SK-N-SH (cell line): ENCODE data around the gene SFTPA2. TPM values are rescaled to one million over a fixed set of nuclear protein-coding genes. Genes with fewer than 3 reads are reported as not detected.
"Not testable (repeated sequence)": the region's sequence is repeated elsewhere in the genome, so short reads cannot be mapped to it uniquely, and the experiment has no call there.

Source experiments
- CTCF ChIA-PET: fragments of 300-600, 350-600 bp; formaldehyde crosslinking; extraction: SDS; loops from one replicate; lab custom pipeline; 2021; lab: Yijun Ruan, JAX
- POLR2A ChIA-PET: fragments of 350-600 bp; sonication (Branson Sonifier 250); formaldehyde crosslinking; extraction: SDS; loops from one replicate; lab custom pipeline; 2020; ENCODE audit warnings: antibody characterized with exemption, inconsistent platforms; lab: Yijun Ruan, JAX
- DNase-seq: peaks from one replicate; pipeline ENCODE4 v3.0.0; 2012
- H2AFZ ChIP-seq: fragments of 200-600 bp; sonication (generic); 2 replicates; pipeline ENCODE4 v1.8.1; 2016; ENCODE audit warnings: antibody characterized with exemption, mild to moderate bottlenecking, low read depth
- H3F3A ChIP-seq: fragments of 200-600 bp; sonication (generic); replicated peaks from 2 replicates; pipeline ENCODE3; 2016; ENCODE audit warnings: antibody characterized with exemption, mild to moderate bottlenecking; ENCODE audit not compliant: insufficient read depth
- H3K27ac ChIP-seq, 2 experiments: fragments of 200-500 bp in 1 of 2; fragments of 200-600 bp in 1 of 2; sonication (Bioruptor generic) in 1 of 2; sonication (generic), shearing (Covaris generic) in 1 of 2; 2 replicates each; pipeline versions ENCODE4 v1.5.1 to v1.6.1; 2014 to 2016; ENCODE audit warnings: low read depth in 2 of 2, inconsistent platforms in 1 of 2, low read length in 1 of 2, mild to moderate bottlenecking in 1 of 2, mixed read lengths in 1 of 2
- H3K27me3 ChIP-seq: fragments of 200-600 bp; sonication (generic), shearing (Covaris generic); 2 replicates; pipeline ENCODE4 v1.6.1; 2016; ENCODE audit warnings: mixed run types; ENCODE audit not compliant: insufficient read depth
- H3K36me3 ChIP-seq, 2 experiments: fragments of 200-500 bp in 1 of 2; fragments of 200-600 bp in 1 of 2; sonication (Bioruptor generic) in 1 of 2; sonication (generic) in 1 of 2; replicated peaks in 1 of 2; 2 replicates each; pipeline versions ENCODE3 to v1.5.1; 2014 to 2016; ENCODE audit warnings: low read length in 1 of 2, mild to moderate bottlenecking in 1 of 2; ENCODE audit not compliant: insufficient read depth in 2 of 2, control insufficient read depth in 1 of 2
- H3K4me1 ChIP-seq, 2 experiments: fragments of 200-500 bp in 1 of 2; fragments of 200-600 bp in 1 of 2; sonication (Bioruptor generic) in 1 of 2; sonication (generic), shearing (Covaris generic) in 1 of 2; 2 replicates each; pipeline versions ENCODE4 v1.5.1 to v1.6.1; 2014 to 2016; ENCODE audit warnings: low read depth in 1 of 2, low read length in 1 of 2, mixed run types in 1 of 2; ENCODE audit not compliant: insufficient read depth in 2 of 2, control insufficient read depth in 1 of 2
- H3K4me2 ChIP-seq: fragments of 200-600 bp; sonication (generic), shearing (Covaris generic); 2 replicates; pipeline ENCODE4 v1.6.1; 2017; ENCODE audit warnings: mixed run types
- H3K4me3 ChIP-seq, 2 experiments: fragments of 200-500 bp in 1 of 2; fragments of 200-600 bp in 1 of 2; sonication (Bioruptor generic) in 1 of 2; sonication (generic), shearing (Covaris generic) in 1 of 2; 2 replicates each; pipeline versions ENCODE4 v1.5.1 to v1.8.1; 2014 to 2016; ENCODE audit warnings: low read depth in 2 of 2, inconsistent platforms in 1 of 2, low read length in 1 of 2, mild to moderate bottlenecking in 1 of 2, mixed read lengths in 1 of 2, moderate library complexity in 1 of 2
- H3K79me2 ChIP-seq: fragments of 200-600 bp; sonication (generic); 2 replicates; pipeline ENCODE4 v1.8.1; 2017; ENCODE audit warnings: mild to moderate bottlenecking; ENCODE audit not compliant: insufficient read depth
- H3K9ac ChIP-seq: fragments of 200-600 bp; sonication (generic); 2 replicates; pipeline ENCODE4 v1.6.1; 2017; ENCODE audit warnings: mixed run types
- H3K9me2 ChIP-seq: fragments of 200-600 bp; sonication (generic); 2 replicates; pipeline ENCODE4 v1.6.1; 2017; ENCODE audit warnings: mixed run types
- H3K9me3 ChIP-seq: fragments of 200-600 bp; sonication (generic); 2 replicates; pipeline ENCODE4 v1.6.1; 2017; ENCODE audit warnings: mixed run types, mild to moderate bottlenecking, moderate library complexity
- H4K20me1 ChIP-seq: fragments of 200-600 bp; sonication (generic); 2 replicates; pipeline ENCODE4 v1.6.1; 2017; ENCODE audit warnings: mild to moderate bottlenecking, mixed run types; ENCODE audit not compliant: insufficient read depth
- WGBS: methylation state at CpG from one replicate; pipeline ENCODE4 v1.1.6; 2017; ENCODE audit warnings: low lambda C conversion rate; 5-methylcytosine and 5-hydroxymethylcytosine counted together
- polyA plus RNA-seq, 3 experiments: library from polyadenylated mRNA; depleted of rRNA; stranded (reverse); fragments of >200 nt; gene quantifications; 2 replicates each; pipeline ENCODE4 v1.2.3, GENCODE V29; 2012

The SFTPA2 gene
- polyA plus RNA-seq, 1 of the 3 experiments (the other 2 are of a cell fraction), result not detected

- H3K27ac ChIP-seq, H2AFZ ChIP-seq, H3K36me3 ChIP-seq, H3K4me2 ChIP-seq, H3K9me3 ChIP-seq, H3F3A ChIP-seq, H4K20me1 ChIP-seq, DNase-seq, H3K27me3 ChIP-seq, H3K9ac ChIP-seq, POLR2A ChIA-PET, H3K4me1 ChIP-seq, H3K79me2 ChIP-seq, H3K4me3 ChIP-seq, CTCF ChIA-PET, H3K9me2 ChIP-seq: not testable (repeated sequence)
- 88% methylated on average over 11 of the region's 11 CpGs for WGBS
Measured at GRCh38 chr10:79533142-79533902, 26.9 kb downstream of the SFTPA2 start.

GRCh38 chr10:79528261-79528660, 31.9 kb downstream of the SFTPA2 start:
- POLR2A ChIA-PET, H3K27me3 ChIP-seq: not testable (repeated sequence)

GRCh38 chr10:79525049-79525710, 35.0 kb downstream of the SFTPA2 start:
- POLR2A ChIA-PET, H3K9me3 ChIP-seq, H3K4me3 ChIP-seq, DNase-seq, H2AFZ ChIP-seq, H3K9ac ChIP-seq, H3K9me2 ChIP-seq, H3K36me3 ChIP-seq, CTCF ChIA-PET, H4K20me1 ChIP-seq, H3K27ac ChIP-seq, H3K4me2 ChIP-seq, H3K27me3 ChIP-seq, H3F3A ChIP-seq, H3K79me2 ChIP-seq, H3K4me1 ChIP-seq: not testable (repeated sequence)
- WGBS, result 36% methylated on average over 3 of the region's 8 CpGs

More at GRCh38 chr10:79528261-79528660, 31.9 kb downstream of the SFTPA2 start:
- H3K79me2 ChIP-seq, H3K4me2 ChIP-seq, DNase-seq, H3K27ac ChIP-seq, H4K20me1 ChIP-seq, H3F3A ChIP-seq, H2AFZ ChIP-seq, H3K36me3 ChIP-seq, H3K9ac ChIP-seq, H3K9me2 ChIP-seq, CTCF ChIA-PET, H3K9me3 ChIP-seq, H3K4me3 ChIP-seq, H3K4me1 ChIP-seq: not testable (repeated sequence)
- WGBS, result 64% methylated on average over 3 of the region's 4 CpGs

- H3K4me3 ChIP-seq, H3K36me3 ChIP-seq, H3K79me2 ChIP-seq, H3F3A ChIP-seq, H4K20me1 ChIP-seq, H3K9me2 ChIP-seq, H3K4me2 ChIP-seq, H2AFZ ChIP-seq, H3K9ac ChIP-seq, DNase-seq, H3K27me3 ChIP-seq, POLR2A ChIA-PET, H3K9me3 ChIP-seq, CTCF ChIA-PET, H3K4me1 ChIP-seq, H3K27ac ChIP-seq: not testable (repeated sequence)
- 83% methylated on average over 3 of the region's 13 CpGs for WGBS
Measured at GRCh38 chr10:79523157-79523853, 36.9 kb downstream of the SFTPA2 start.

- DNase-seq, H3K4me1 ChIP-seq, H3K9me3 ChIP-seq, H3K4me3 ChIP-seq, POLR2A ChIA-PET, H3K36me3 ChIP-seq, H3F3A ChIP-seq, H3K4me2 ChIP-seq, H4K20me1 ChIP-seq, H3K27ac ChIP-seq, H3K79me2 ChIP-seq, H3K9me2 ChIP-seq, H3K27me3 ChIP-seq, H2AFZ ChIP-seq, CTCF ChIA-PET, H3K9ac ChIP-seq: not testable (repeated sequence)
- WGBS, result 86% methylated on average over 1 of the region's 4 CpGs
Measured at GRCh38 chr10:79522464-79522863, 37.7 kb downstream of the SFTPA2 start.

- H3K27ac ChIP-seq, H3K79me2 ChIP-seq, H3K4me1 ChIP-seq, H3K9ac ChIP-seq, H3K9me2 ChIP-seq, H3K4me3 ChIP-seq, H3K36me3 ChIP-seq, POLR2A ChIA-PET, H3K4me2 ChIP-seq, H2AFZ ChIP-seq, CTCF ChIA-PET, H4K20me1 ChIP-seq, H3K9me3 ChIP-seq, H3F3A ChIP-seq, DNase-seq, H3K27me3 ChIP-seq: not testable (repeated sequence)
- 44% methylated on average over 5 of the region's 6 CpGs for WGBS
Measured at GRCh38 chr10:79521751-79522150, 38.5 kb downstream of the SFTPA2 start.
